ENCODE data around the gene WDFY3.
"Not testable (repeated sequence)": the region's sequence is repeated elsewhere in the genome, so short reads cannot be mapped to it uniquely, and the experiment has no call there.

WDFY3 gene

GRCh38 chr4:84849051-84849640 is 117.3 kb downstream of the WDFY3 start:
- DNase-seq, result no peak

- no peak for DNase-seq
Observed at GRCh38 chr4:84848432-84848831, 118.1 kb downstream of the WDFY3 start.

- no peak for DNase-seq
Observed at GRCh38 chr4:84847978-84848377, 118.5 kb downstream of the WDFY3 start.

- DNase-seq, result no peak
Observed at GRCh38 chr4:84846985-84847384, 119.5 kb downstream of the WDFY3 start.

- no peak for DNase-seq
Observed at GRCh38 chr4:84841435-84841834, 125.1 kb downstream of the WDFY3 start.

GRCh38 chr4:84837751-84838150 is 128.7 kb downstream of the WDFY3 start:
- DNase-seq, result no peak

GRCh38 chr4:84829633-84830032 is 136.9 kb downstream of the WDFY3 start:
- not testable (repeated sequence) for DNase-seq

GRCh38 chr4:84826681-84827080 is 139.8 kb downstream of the WDFY3 start:
- no peak for DNase-seq

GRCh38 chr4:84825701-84826341 is 140.7 kb downstream of the WDFY3 start:
- no peak for DNase-seq

- no peak for DNase-seq
Observed at GRCh38 chr4:84821064-84821463, 145.4 kb downstream of the WDFY3 start.

GRCh38 chr4:84814094-84814750 is 152.3 kb downstream of the WDFY3 start:
- DNase-seq, result no peak

- DNase-seq, result no peak
Observed at GRCh38 chr4:84809946-84810345, 156.5 kb downstream of the WDFY3 start.

- no peak for DNase-seq
Observed at GRCh38 chr4:84808332-84808731, 158.2 kb downstream of the WDFY3 start.

- not testable (repeated sequence) for DNase-seq
Observed at GRCh38 chr4:84806541-84806940, 159.9 kb downstream of the WDFY3 start.

- no peak for DNase-seq
Observed at GRCh38 chr4:84804136-84804535, 162.4 kb downstream of the WDFY3 start.

GRCh38 chr4:84803720-84804119 is 162.8 kb downstream of the WDFY3 start:
- DNase-seq, result no peak

GRCh38 chr4:84803116-84803515 is 163.4 kb downstream of the WDFY3 start:
- DNase-seq, result no peak

- no peak for DNase-seq
Observed at GRCh38 chr4:84800256-84800655, 166.2 kb downstream of the WDFY3 start.

GRCh38 chr4:84799318-84799717 is 167.2 kb downstream of the WDFY3 start:
- no peak for DNase-seq

- no peak for DNase-seq
Observed at GRCh38 chr4:84796394-84796793, 170.1 kb downstream of the WDFY3 start.

- no peak for DNase-seq
Observed at GRCh38 chr4:84792366-84793301, 173.9 kb downstream of the WDFY3 start.

- no peak for DNase-seq
Observed at GRCh38 chr4:84790769-84791565, 175.5 kb downstream of the WDFY3 start.

Measured in activated CD4-positive, alpha-beta T cell treated with anti-CD3 and anti-CD28 coated beads, Interleukin-2, amount 50 U/mL, for 1 hour (primary cell).